MM.1S (cell line): ENCODE results near the gene CNOT10.
A peak's percentile ranks its signal among the peaks of the same experiment; 100 is the strongest.

Source experiments
- DNase-seq: peaks from one replicate; pipeline ENCODE4 v3.0.0-alpha.2; 2015
- H2AFZ ChIP-seq: fragments of 300-600 bp; sonication (generic); 2 replicates; pipeline ENCODE4 v1.6.0; 2016; ENCODE audit warnings: antibody characterized with exemption, low read length
- H3F3A ChIP-seq: fragments of 300-600 bp; sonication (generic); 2 replicates; pipeline ENCODE4 v1.6.1; 2016; ENCODE audit warnings: mild to moderate bottlenecking, antibody characterized with exemption, low read length, moderate library complexity, mixed read lengths; ENCODE audit not compliant: insufficient read depth
- H3K27ac ChIP-seq: fragments of 300-600 bp; sonication (generic); 2 replicates; pipeline ENCODE4 v1.5.1; 2016; ENCODE audit warnings: mild to moderate bottlenecking, low read length
- H3K27me3 ChIP-seq: fragments of 300-600 bp; sonication (generic); replicated peaks from 2 replicates; pipeline ENCODE4 v1.6.0; 2016; ENCODE audit warnings: low read length; ENCODE audit not compliant: insufficient read depth
- H3K36me3 ChIP-seq: fragments of 300-600 bp; sonication (generic); replicated peaks from 2 replicates; pipeline ENCODE4 v1.6.1; 2016; ENCODE audit warnings: mild to moderate bottlenecking, low read length, mixed read lengths; ENCODE audit not compliant: insufficient read depth
- H3K4me1 ChIP-seq: fragments of 300-600 bp; sonication (generic); 2 replicates; pipeline ENCODE4 v1.6.1; 2016; ENCODE audit warnings: low read length, mixed read lengths
- H3K4me2 ChIP-seq: fragments of 300-600 bp; sonication (generic); 2 replicates; pipeline ENCODE4 v1.6.0; 2016; ENCODE audit warnings: low read depth, low read length
- H3K4me3 ChIP-seq: fragments of 300-600 bp; sonication (generic); 2 replicates; pipeline ENCODE4 v1.5.1; 2016; ENCODE audit warnings: low read length, mixed read lengths
- H3K79me2 ChIP-seq: fragments of 300-600 bp; sonication (generic); 2 replicates; pipeline ENCODE4 v1.6.1; 2016; ENCODE audit warnings: mixed run types, low read length, mixed read lengths
- H3K9ac ChIP-seq: fragments of 300-600 bp; sonication (generic); 2 replicates; pipeline ENCODE4 v1.6.1; 2016; ENCODE audit warnings: low read length, mixed read lengths
- H3K9me2 ChIP-seq: fragments of 300-600 bp; sonication (generic); replicated peaks from 2 replicates; pipeline ENCODE4 v1.6.1; 2016; ENCODE audit warnings: mild to moderate bottlenecking, low read length, mixed read lengths; ENCODE audit not compliant: insufficient read depth
- H3K9me3 ChIP-seq: fragments of 300-600 bp; sonication (generic); replicated peaks from 2 replicates; pipeline ENCODE4 v1.6.1; 2016; ENCODE audit warnings: mild to moderate bottlenecking, low read length, mixed read lengths; ENCODE audit not compliant: insufficient read depth
- H4K20me1 ChIP-seq: fragments of 300-600 bp; sonication (generic); 2 replicates; pipeline ENCODE4 v1.6.1; 2016; ENCODE audit warnings: mild to moderate bottlenecking, low read length, moderate library complexity, mixed read lengths; ENCODE audit not compliant: insufficient read depth
- EZH2 ChIP-seq: fragments of 300-600 bp; sonication (generic); optimal IDR thresholded peaks from 2 replicates; pipeline ENCODE3; 2017; ENCODE audit warnings: low read depth, mild to moderate bottlenecking, antibody characterized with exemption, low read length, mixed read lengths
- EZH2phosphoT487 ChIP-seq: fragments of 300-600 bp; sonication (generic); IDR thresholded peaks from 2 replicates; pipeline ENCODE4 v1.6.1; 2018; ENCODE audit warnings: antibody characterized with exemption, low read length
- TF ChIP-seq, protein P1 (sequence below): fragments of 300-600 bp; sonication (generic); IDR thresholded peaks from 2 replicates; pipeline ENCODE4 v1.5.1; 2016; ENCODE audit warnings: antibody characterized with exemption, low read length, mixed read lengths

Gene CNOT10

DNA sequence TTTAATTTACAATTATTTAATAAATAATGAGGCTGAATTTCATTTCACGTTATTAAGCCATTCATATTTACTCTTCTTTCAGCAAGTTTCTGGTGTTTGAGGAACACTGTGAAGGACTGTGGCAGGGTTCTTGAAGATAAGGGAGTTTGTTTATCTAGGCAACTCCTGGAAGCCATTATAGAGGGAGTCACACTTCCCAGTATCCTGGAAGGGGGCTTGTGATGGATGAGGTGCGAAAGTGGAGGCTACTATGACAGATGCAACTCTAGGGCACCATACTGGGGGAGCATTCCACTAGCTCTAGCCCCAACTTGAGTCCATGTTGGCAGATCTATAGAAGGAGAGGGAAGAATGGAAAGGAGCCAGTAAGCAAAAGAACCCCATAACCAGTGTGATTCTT, 14.4 kb downstream of the CNOT10 start:
- no peak overlapping the region for H3K4me3 ChIP-seq
- no peaks in the 10 kb centered on the region for H3K36me3 ChIP-seq
- H2AFZ ChIP-seq, result no peak overlapping the region
- TF ChIP-seq EZH2, result no peak
- TF ChIP-seq EZH2phosphoT487, result no peak
- TF ChIP-seq, protein P1, sequence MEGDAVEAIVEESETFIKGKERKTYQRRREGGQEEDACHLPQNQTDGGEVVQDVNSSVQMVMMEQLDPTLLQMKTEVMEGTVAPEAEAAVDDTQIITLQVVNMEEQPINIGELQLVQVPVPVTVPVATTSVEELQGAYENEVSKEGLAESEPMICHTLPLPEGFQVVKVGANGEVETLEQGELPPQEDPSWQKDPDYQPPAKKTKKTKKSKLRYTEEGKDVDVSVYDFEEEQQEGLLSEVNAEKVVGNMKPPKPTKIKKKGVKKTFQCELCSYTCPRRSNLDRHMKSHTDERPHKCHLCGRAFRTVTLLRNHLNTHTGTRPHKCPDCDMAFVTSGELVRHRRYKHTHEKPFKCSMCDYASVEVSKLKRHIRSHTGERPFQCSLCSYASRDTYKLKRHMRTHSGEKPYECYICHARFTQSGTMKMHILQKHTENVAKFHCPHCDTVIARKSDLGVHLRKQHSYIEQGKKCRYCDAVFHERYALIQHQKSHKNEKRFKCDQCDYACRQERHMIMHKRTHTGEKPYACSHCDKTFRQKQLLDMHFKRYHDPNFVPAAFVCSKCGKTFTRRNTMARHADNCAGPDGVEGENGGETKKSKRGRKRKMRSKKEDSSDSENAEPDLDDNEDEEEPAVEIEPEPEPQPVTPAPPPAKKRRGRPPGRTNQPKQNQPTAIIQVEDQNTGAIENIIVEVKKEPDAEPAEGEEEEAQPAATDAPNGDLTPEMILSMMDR, result no peak
- peaks cover 80% of the 10 kb centered on the region for H3K79me2 ChIP-seq
- H3K9ac ChIP-seq, result no peak overlapping the region
- H3K4me2 ChIP-seq, result no peak overlapping the region
- no peak overlapping the region for H3K27ac ChIP-seq
- H4K20me1 ChIP-seq, result no peaks in the 10 kb centered on the region; the same call in none of the 2 replicates
- no peak for DNase-seq
- peaks cover 8% of the 10 kb centered on the region for H3K4me1 ChIP-seq
- H3K27me3 ChIP-seq, result no peaks in the 10 kb centered on the region
- H3F3A ChIP-seq, result no peaks in the 10 kb centered on the region
- no peaks in the 10 kb centered on the region for H3K9me3 ChIP-seq
- no peaks in the 10 kb centered on the region for H3K9me2 ChIP-seq

DNA sequence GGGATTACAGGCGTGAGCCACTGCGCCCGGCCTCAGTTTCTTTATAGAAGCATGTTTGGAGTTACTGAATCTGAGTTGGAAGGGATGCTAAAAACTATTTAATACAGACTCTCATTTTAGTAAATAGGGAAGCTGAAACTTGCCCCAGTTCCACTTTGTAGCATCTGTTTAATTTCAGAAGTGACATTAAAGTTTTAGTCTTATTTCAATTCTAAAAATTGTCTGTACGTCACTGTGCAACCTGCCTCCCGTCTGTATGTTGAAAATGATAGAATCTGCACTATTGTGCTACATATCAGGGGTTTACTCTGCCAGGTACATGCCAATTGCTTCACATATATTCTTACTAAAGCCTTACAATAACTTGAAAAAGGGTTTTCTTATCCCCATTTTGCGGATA, 15.3 kb downstream of the CNOT10 start:
- Histone ChIP-seq H3K36me3 (no peaks in the 10 kb centered on the region), H3K9ac (no peak overlapping the region), H3K4me1 (peaks cover 8% of the 10 kb centered on the region), H3K27me3 (no peaks in the 10 kb centered on the region), H2AFZ (no peak overlapping the region), H3K4me3 (no peak overlapping the region), H4K20me1 (no peaks in the 10 kb centered on the region; the same call in none of the 2 replicates), H3F3A (no peaks in the 10 kb centered on the region), H3K9me2 (no peaks in the 10 kb centered on the region), H3K79me2 (peaks cover 80% of the 10 kb centered on the region), H3K27ac (no peak overlapping the region), H3K9me3 (no peaks in the 10 kb centered on the region), H3K4me2 (no peak overlapping the region)
- TF ChIP-seq, protein P1, result no peak
- no peak for DNase-seq

DNA sequence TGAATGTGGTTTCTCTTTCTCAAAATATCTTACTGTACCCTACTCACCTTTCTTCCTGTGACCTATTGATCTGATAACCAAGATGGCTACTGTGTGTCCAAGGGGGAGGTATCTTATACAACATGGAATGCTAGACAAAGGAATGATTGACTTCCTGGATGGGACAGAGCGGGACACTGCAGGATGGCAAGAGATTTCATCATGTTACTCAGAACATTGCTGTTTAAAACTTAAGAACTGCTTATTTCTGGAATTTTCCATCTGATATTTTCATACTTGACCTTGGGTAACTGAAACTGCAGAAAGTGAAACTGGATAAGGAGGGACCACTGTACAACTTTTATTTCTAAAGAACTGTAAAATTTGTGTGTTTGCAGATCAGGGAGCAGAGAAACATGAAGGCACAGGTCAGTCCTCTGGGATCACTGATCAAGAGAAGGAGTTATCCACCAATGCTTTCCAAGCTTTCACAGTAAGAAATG, 18.5 kb downstream of the CNOT10 start:
- Histone ChIP-seq H3F3A (no peaks in the 10 kb centered on the region), H3K9me3 (no peaks in the 10 kb centered on the region), H3K4me1 (peaks cover 8% of the 10 kb centered on the region), H3K27ac (no peak overlapping the region), H3K79me2 (peaks cover 74% of the 10 kb centered on the region), H3K9ac (no peak overlapping the region), H3K27me3 (no peaks in the 10 kb centered on the region), H3K4me3 (no peak overlapping the region), H3K4me2 (peak overlapping the region; percentile 6; the same call in 1 of the 2 replicates), H3K36me3 (no peaks in the 10 kb centered on the region), H4K20me1 (no peaks in the 10 kb centered on the region; the same call in 1 of the 2 replicates), H3K9me2 (no peaks in the 10 kb centered on the region), H2AFZ (no peak overlapping the region)
- TF ChIP-seq, protein P1, result no peak
- peak; percentile 32 for DNase-seq
